Stimulated activated CD4-positive, alpha-beta T cell treated with anti-CD3 and anti-CD28 coated beads, Interleukin-4, amount 100 ng/mL, for 24 hours (primary cell): ENCODE results near the gene OSBPL1A.

Source experiments
- DNase-seq: peaks from one replicate; pipeline ENCODE4 v3.0.0-alpha.2; 2020

Gene OSBPL1A

GRCh38 chr18:24265502-24266064, 132.0 kb downstream of the OSBPL1A start:
- DNase-seq: no peak

GRCh38 chr18:24263050-24263449, 134.6 kb downstream of the OSBPL1A start:
- DNase-seq: no peak

- DNase-seq: no peak
These were observed 135.5 kb downstream of the OSBPL1A start for GRCh38 chr18:24262087-24262486.

GRCh38 chr18:24259869-24260641, 137.6 kb downstream of the OSBPL1A start:
- DNase-seq: no peak

GRCh38 chr18:24254071-24254470, 143.6 kb downstream of the OSBPL1A start:
- DNase-seq: no peak

GRCh38 chr18:24249716-24250115, 147.9 kb downstream of the OSBPL1A start:
- no peak for DNase-seq

GRCh38 chr18:24248359-24248758, 149.3 kb downstream of the OSBPL1A start:
- DNase-seq: no peak

- DNase-seq: no peak
These were observed 151.5 kb downstream of the OSBPL1A start for GRCh38 chr18:24246143-24246542.

- DNase-seq: no peak
These were observed 152.9 kb downstream of the OSBPL1A start for GRCh38 chr18:24244698-24245097.

- no peak for DNase-seq
These were observed 153.9 kb downstream of the OSBPL1A start for GRCh38 chr18:24243677-24244076.

- no peak for DNase-seq
These were observed 158.3 kb downstream of the OSBPL1A start for GRCh38 chr18:24239341-24239740.

- no peak for DNase-seq
These were observed 159.2 kb downstream of the OSBPL1A start for GRCh38 chr18:24238387-24238786.

- DNase-seq: no peak
These were observed 162.7 kb downstream of the OSBPL1A start for GRCh38 chr18:24234850-24235418.

GRCh38 chr18:24234330-24234729, 163.3 kb downstream of the OSBPL1A start:
- DNase-seq: no peak

GRCh38 chr18:24232800-24233199, 164.8 kb downstream of the OSBPL1A start:
- DNase-seq: no peak

- DNase-seq: no peak
These were observed 165.6 kb downstream of the OSBPL1A start for GRCh38 chr18:24231773-24232735.

- DNase-seq: no peak
These were observed 166.9 kb downstream of the OSBPL1A start for GRCh38 chr18:24230766-24231165.

GRCh38 chr18:24228667-24229041, 169.0 kb downstream of the OSBPL1A start:
- DNase-seq: no peak

GRCh38 chr18:24227977-24228666, 169.5 kb downstream of the OSBPL1A start:
- DNase-seq: no peak

GRCh38 chr18:24220318-24220688, 177.3 kb downstream of the OSBPL1A start:
- DNase-seq: no peak

- no peak for DNase-seq
These were observed 177.9 kb downstream of the OSBPL1A start for GRCh38 chr18:24219561-24220317.

- no peak for DNase-seq
These were observed 182.7 kb downstream of the OSBPL1A start for GRCh38 chr18:24214913-24215312.
